HepG2 (cell line): ENCODE results near the gene ASMT. TPM values are rescaled to one million over a fixed set of nuclear protein-coding genes. Genes with fewer than 3 reads are reported as not detected.

Experiments used
- ATAC-seq: fragments of 200-7000 bp; cut with Tn5 transposase; 3 replicates; pipeline ENCODE4 v1.9.1; 2020; ENCODE audit warnings: mild to moderate bottlenecking, moderate library complexity
- BruUV-seq: library from RNA; stranded (reverse); fragments of 400-500 nt; replicated peaks from 2 replicates; lab custom pipeline; 2021; lab: Mats Ljungman, UMichigan
- CTCF ChIA-PET: fragments of 300-600 bp; formaldehyde crosslinking; extraction: SDS; loops from one replicate; lab custom pipeline; 2021; ENCODE audit warnings: low total read pairs, inconsistent platforms, low intra/inter-chr PET ratio; lab: Yijun Ruan, JAX
- POLR2A ChIA-PET: fragments of 350-600 bp; sonication (Branson Sonifier 250); formaldehyde crosslinking; loops from one replicate; lab custom pipeline; 2020; ENCODE audit warnings: antibody characterized with exemption, inconsistent platforms; lab: Yijun Ruan, JAX
- DNase-seq: peaks from one replicate; pipeline ENCODE4 v3.0.0-alpha.2; 2015; ENCODE audit warnings: low spot score
- FAIRE-seq: peaks from 3 replicates; lab custom pipeline; 2011; peaks lifted over from hg19 to GRCh38; lab: Jason Lieb, UNC
- H2AFZ ChIP-seq: one replicate; pipeline ENCODE4 v1.6.1; 2011; ENCODE audit warnings: low read length, inconsistent platforms
- H3K27ac ChIP-seq: fragments of 300-600 bp; 3 replicates; pipeline ENCODE4 v1.8.0; 2011; ENCODE audit warnings: mixed run types, mild to moderate bottlenecking, mixed read lengths, low read length, inconsistent platforms; ENCODE audit not compliant: insufficient read depth; ENCODE audit errors: extremely low read length
- H3K27me3 ChIP-seq, 2 experiments: fragments of 200-600 bp in 1 of 2; 2 replicates in 1 of 2; 3 replicates in 1 of 2; pipeline versions ENCODE4 v1.6.0 to v1.8.0; 2011; ENCODE audit warnings: low read length in 2 of 2, mild to moderate bottlenecking in 2 of 2, moderate library complexity in 2 of 2, inconsistent platforms in 1 of 2; ENCODE audit not compliant: insufficient read depth in 2 of 2, control insufficient read depth in 1 of 2
- H3K36me3 ChIP-seq, 2 experiments: fragments of 200-600 bp in 1 of 2; replicated peaks in 1 of 2; 2 replicates in 1 of 2; 3 replicates in 1 of 2; pipeline versions ENCODE4 v1.5.1 to v1.8.0; 2011; ENCODE audit warnings: low read length in 2 of 2, inconsistent platforms in 1 of 2; ENCODE audit not compliant: insufficient read depth in 2 of 2, control insufficient read depth in 1 of 2
- H3K4me1 ChIP-seq: 2 replicates; pipeline ENCODE4 v1.5.1; 2012; ENCODE audit warnings: low read length, inconsistent platforms; ENCODE audit not compliant: insufficient read depth
- H3K4me2 ChIP-seq: 2 replicates; pipeline ENCODE4 v1.6.0; 2011; ENCODE audit warnings: low read depth, low read length, inconsistent platforms
- H3K4me3 ChIP-seq, 3 experiments: fragments of 200-600 bp in 1 of 3; sonication (generic), shearing (Covaris generic) in 1 of 3; replicated peaks in 1 of 3; 2 replicates each; pipeline ENCODE4 v1.5.1; 2011 to 2016; ENCODE audit warnings: low read length in 3 of 3, inconsistent platforms in 2 of 3, low read depth in 2 of 3, mild to moderate bottlenecking in 2 of 3, control low read depth in 1 of 3, mixed read lengths in 1 of 3; ENCODE audit not compliant: insufficient read depth in 1 of 3
- H3K79me2 ChIP-seq: one replicate; pipeline ENCODE4 v1.6.1; 2011; ENCODE audit warnings: low read length, inconsistent platforms; ENCODE audit not compliant: insufficient read depth
- H3K9ac ChIP-seq: 2 replicates; pipeline ENCODE4 v1.6.0; 2011; ENCODE audit warnings: mild to moderate bottlenecking, low read depth, low read length, inconsistent platforms; ENCODE audit not compliant: insufficient read depth
- H3K9me3 ChIP-seq: 2 replicates; pipeline ENCODE4 v1.5.1; 2012; ENCODE audit warnings: mild to moderate bottlenecking, low read length
- H4K20me1 ChIP-seq: 2 replicates; pipeline ENCODE4 v1.6.0; 2011; ENCODE audit warnings: inconsistent platforms, mild to moderate bottlenecking, low read length, moderate library complexity; ENCODE audit not compliant: insufficient read depth
- NFYB ChIP-seq: sonication (generic); formaldehyde crosslinking; IDR thresholded peaks from 2 replicates; pipeline ENCODE4 v1.4.0; 2020; ENCODE audit warnings: missing genetic modification reagents
- NFYC ChIP-seq: IDR thresholded peaks from 2 replicates; pipeline ENCODE4 v1.6.1; 2016; ENCODE audit warnings: missing genetic modification reagents, missing compliant biosample characterization
- PBX2 ChIP-seq: IDR thresholded peaks from 2 replicates; pipeline ENCODE4 v1.6.1; 2016; ENCODE audit warnings: control low read depth
- POLR2G ChIP-seq: fragments of 200-400 bp; formaldehyde crosslinking; IDR thresholded peaks from 2 replicates; pipeline ENCODE4 v1.6.1; 2018; ENCODE audit warnings: mild to moderate bottlenecking, low read depth, low read length, moderate library complexity
- RORA ChIP-seq: sonication (generic); formaldehyde crosslinking; IDR thresholded peaks from 2 replicates; pipeline ENCODE4 v1.5.0; 2020; ENCODE audit warnings: mild to moderate bottlenecking, missing genetic modification reagents, moderate library complexity
- SP2 ChIP-seq: sonication (generic); formaldehyde crosslinking; IDR thresholded peaks from 2 replicates; pipeline ENCODE4 v1.5.1; 2020; ENCODE audit warnings: mild to moderate bottlenecking, missing genetic modification reagents
- ZBTB21 ChIP-seq: sonication (generic); formaldehyde crosslinking; IDR thresholded peaks from 2 replicates; pipeline ENCODE4 v1.4.0; 2020; ENCODE audit warnings: missing genetic modification reagents
- ZFP36L1 ChIP-seq: sonication (generic); formaldehyde crosslinking; IDR thresholded peaks from 2 replicates; pipeline ENCODE4 v1.8.0; 2022; ENCODE audit warnings: mild to moderate bottlenecking, missing genetic modification reagents, moderate library complexity
- ZNF138 ChIP-seq: sonication (generic); formaldehyde crosslinking; IDR thresholded peaks from 2 replicates; pipeline ENCODE4 v1.5.0; 2020; ENCODE audit warnings: mild to moderate bottlenecking, low read depth, missing genetic modification reagents
- WGBS: methylation state at CpG from one replicate; pipeline ENCODE4 v1.1.6; 2017; ENCODE audit warnings: low lambda C conversion rate; 5-methylcytosine and 5-hydroxymethylcytosine counted together
- in situ Hi-C: cut with HindIII; loops from 2 replicates; pipeline ENCODE4 v1.10.0; 2017; ENCODE audit warnings: low pct_unique_long_range_greater_than_20kb; ENCODE audit not compliant: extremely low pct_ligation_motif_present
- intact Hi-C: fragments of 100-400 bp; cut with micrococcal nuclease; formaldehyde crosslinking; loops from one replicate; pipeline ENCODE4 v1.10.0; 2022; ENCODE audit not compliant: unreplicated experiment
- polyA plus RNA-seq, 8 experiments: library from polyadenylated mRNA; depleted of rRNA in 3 of 8; stranded (reverse) in 7 of 8; unstranded in 1 of 8; fragments of >200 nt; fragmentation: Illumina TruSeq in 4 of 8; extraction: Trizol in 4 of 8; gene quantifications; 2 replicates each; pipeline versions ENCODE4 v1.2.1 to v1.2.3, GENCODE V29; 2011 to 2016; ENCODE audit warnings: low read depth in 4 of 8, missing spikeins in 1 of 8, mixed read lengths in 1 of 8; ENCODE audit not compliant: insufficient read depth in 1 of 8
- total RNA-seq, 5 experiments: library from RNA; depleted of rRNA; stranded (reverse); fragments of >200 nt; fragmentation: Illumina TruSeq; extraction: Trizol; gene quantifications; 2 replicates each; pipeline ENCODE4 v1.2.3, GENCODE V29; 2016; ENCODE audit warnings: low read depth in 1 of 5

Gene ASMT
- total and polyA plus RNA-seq, 2 of the 13 experiments (the other 11 are each of a cell fraction or from before 2014, with no cell fraction given), result 0.04 TPM; not detected in 1

GRCh38 chrX:1661048-1661921 lies 46.4 kb downstream of the ASMT start:
- Histone ChIP-seq H3K9me3 (no peaks in the 10 kb centered on the region), H3K4me3 (no peak overlapping the region), H3K27ac (no peak overlapping the region), H3K4me1 (no peaks in the 10 kb centered on the region), H3K4me2 (no peak overlapping the region), H3K9ac (no peak overlapping the region), H3K79me2 (no peaks in the 10 kb centered on the region), H4K20me1 (no peaks in the 10 kb centered on the region), H3K27me3 (no peaks in the 10 kb centered on the region), H2AFZ (no peak overlapping the region), H3K36me3 (no peaks in the 10 kb centered on the region)
- ChIA-PET CTCF (no interaction called here), POLR2A (no interaction called here)
- intact Hi-C loops, result no loop called here
- ATAC-seq (peak; percentile 64), FAIRE-seq (no peak), DNase-seq (peak; percentile 13)
- no TSS peak for BruUV-seq
- in situ Hi-C loops, result no loop called here
- 67% methylated on average over 16 of the region's 16 CpGs for WGBS
- TF ChIP-seq ZBTB21 (0 out of 2 replicates have a peak, but pooled peaks have one; percentile 19), NFYB (CRISPR knock-in tag) (peak; percentile 74), NFYC (CRISPR knock-in tag) (peak; percentile 65), PBX2 (CRISPR knock-in tag) (peak; percentile 71), SP2 (CRISPR knock-in tag) (peak; percentile 67), RORA (no peak), ZNF138 (CRISPR knock-in tag) (no peak), POLR2G (no peak), ZFP36L1 (CRISPR knock-in tag) (no peak)
